ENCODE data around the gene STK36.

- TF ChIP-seq BHLHE40 (IDR thresholded peaks at IDR 0.05; ENCODE audit: low read depth, low read length) (no peak), POLR2A (IDR thresholded peaks at IDR 0.05; ENCODE audit: low read length) (no peak)
Observed at GRCh38 chr2:218648088-218648786, 23.6 kb upstream of the STK36 start.
